IPS-20b (cell line): ENCODE measurements around the gene TNXB.
A peak's percentile ranks its signal among the peaks of the same experiment; 100 is the strongest.
"Not testable (repeated sequence)": the region's sequence is repeated elsewhere in the genome, so short reads cannot be mapped to it uniquely, and the experiment has no call there.

Experiments
- H3K27ac ChIP-seq: one replicate; pipeline ENCODE4 v1.5.1; 2013; ENCODE audit warnings: low read length
- H3K27me3 ChIP-seq: 2 replicates; pipeline ENCODE4 v1.6.1; 2013; ENCODE audit warnings: mild to moderate bottlenecking, low read length, inconsistent platforms; ENCODE audit not compliant: insufficient read depth
- H3K36me3 ChIP-seq: 2 replicates; pipeline ENCODE4 v1.6.1; 2013; ENCODE audit warnings: low read depth, mild to moderate bottlenecking, inconsistent platforms, low read length, moderate library complexity; ENCODE audit not compliant: insufficient read depth
- H3K4me1 ChIP-seq: 2 replicates; pipeline ENCODE4 v1.6.1; 2013; ENCODE audit warnings: mild to moderate bottlenecking, control low read depth, inconsistent platforms, low read length, moderate library complexity; ENCODE audit not compliant: insufficient read depth
- H3K4me3 ChIP-seq: 2 replicates; pipeline ENCODE4 v1.5.1; 2013; ENCODE audit warnings: mild to moderate bottlenecking, low read length, inconsistent platforms
- H3K9ac ChIP-seq: 2 replicates; pipeline ENCODE4 v1.6.1; 2013; ENCODE audit warnings: low read depth, mild to moderate bottlenecking, inconsistent platforms, low read length, moderate library complexity
- H3K9me3 ChIP-seq: 2 replicates; pipeline ENCODE4 v1.6.1; 2013; ENCODE audit warnings: mild to moderate bottlenecking, low read depth, low read length, inconsistent platforms; ENCODE audit not compliant: insufficient read depth

Gene TNXB

GRCh38 chr6:32149092-32149755 is 40.1 kb upstream of the TNXB start:
- H3K4me1 ChIP-seq, result peaks cover 29% of the 10 kb centered on the region
- no peak overlapping the region for H3K27ac ChIP-seq
- H3K9ac ChIP-seq, result no peak overlapping the region
- no peaks in the 10 kb centered on the region for H3K9me3 ChIP-seq
- H3K4me3 ChIP-seq, result no peak overlapping the region
- peaks cover 35% of the 10 kb centered on the region for H3K27me3 ChIP-seq
- H3K36me3 ChIP-seq, result no peaks in the 10 kb centered on the region

- peaks cover 35% of the 10 kb centered on the region for H3K27me3 ChIP-seq
- H3K4me1 ChIP-seq, result peaks cover 29% of the 10 kb centered on the region
- no peaks in the 10 kb centered on the region for H3K9me3 ChIP-seq
- H3K36me3 ChIP-seq, result no peaks in the 10 kb centered on the region
- H3K4me3 ChIP-seq, result no peak overlapping the region
- no peak overlapping the region for H3K27ac ChIP-seq
- no peak overlapping the region for H3K9ac ChIP-seq
Measured at GRCh38 chr6:32148289-32149091, 39.4 kb upstream of the TNXB start.

GRCh38 chr6:32147401-32148132 is 38.4 kb upstream of the TNXB start:
- Histone ChIP-seq H3K9ac (no peak overlapping the region), H3K27ac (no peak overlapping the region), H3K9me3 (no peaks in the 10 kb centered on the region), H3K27me3 (peaks cover 28% of the 10 kb centered on the region), H3K4me3 (no peak overlapping the region), H3K4me1 (peaks cover 22% of the 10 kb centered on the region), H3K36me3 (no peaks in the 10 kb centered on the region)

- Histone ChIP-seq H3K9me3 (no peaks in the 10 kb centered on the region), H3K27ac (no peak overlapping the region), H3K9ac (peak overlapping the region; percentile 35; the same call in 1 of the 2 replicates)
Measured at GRCh38 chr6:32146687-32147086, 37.5 kb upstream of the TNXB start.

GRCh38 chr6:32146287-32146686 is 37.1 kb upstream of the TNXB start:
- no peak overlapping the region for H3K4me3 ChIP-seq
- H3K36me3 ChIP-seq, result no peaks in the 10 kb centered on the region
- no peak overlapping the region for H3K27ac ChIP-seq
- H3K4me1 ChIP-seq, result peaks cover 14% of the 10 kb centered on the region
- peak overlapping the region; percentile 35; the same call in 1 of the 2 replicates for H3K9ac ChIP-seq
- peaks cover 18% of the 10 kb centered on the region for H3K27me3 ChIP-seq
- H3K9me3 ChIP-seq, result no peaks in the 10 kb centered on the region

More at GRCh38 chr6:32146687-32147086, 37.5 kb upstream of the TNXB start:
- Histone ChIP-seq H3K27me3 (peaks cover 21% of the 10 kb centered on the region), H3K4me3 (no peak overlapping the region), H3K4me1 (peaks cover 16% of the 10 kb centered on the region), H3K36me3 (no peaks in the 10 kb centered on the region)

- not testable (repeated sequence) for H3K9me3 ChIP-seq, H3K27me3 ChIP-seq, H3K36me3 ChIP-seq, H3K4me3 ChIP-seq, H3K27ac ChIP-seq, H3K9ac ChIP-seq
- peaks cover 11% of the 10 kb centered on the region; the same call in 1 of the 2 replicates for H3K4me1 ChIP-seq
Measured at GRCh38 chr6:32144238-32144637, 35.1 kb upstream of the TNXB start.

DNA sequence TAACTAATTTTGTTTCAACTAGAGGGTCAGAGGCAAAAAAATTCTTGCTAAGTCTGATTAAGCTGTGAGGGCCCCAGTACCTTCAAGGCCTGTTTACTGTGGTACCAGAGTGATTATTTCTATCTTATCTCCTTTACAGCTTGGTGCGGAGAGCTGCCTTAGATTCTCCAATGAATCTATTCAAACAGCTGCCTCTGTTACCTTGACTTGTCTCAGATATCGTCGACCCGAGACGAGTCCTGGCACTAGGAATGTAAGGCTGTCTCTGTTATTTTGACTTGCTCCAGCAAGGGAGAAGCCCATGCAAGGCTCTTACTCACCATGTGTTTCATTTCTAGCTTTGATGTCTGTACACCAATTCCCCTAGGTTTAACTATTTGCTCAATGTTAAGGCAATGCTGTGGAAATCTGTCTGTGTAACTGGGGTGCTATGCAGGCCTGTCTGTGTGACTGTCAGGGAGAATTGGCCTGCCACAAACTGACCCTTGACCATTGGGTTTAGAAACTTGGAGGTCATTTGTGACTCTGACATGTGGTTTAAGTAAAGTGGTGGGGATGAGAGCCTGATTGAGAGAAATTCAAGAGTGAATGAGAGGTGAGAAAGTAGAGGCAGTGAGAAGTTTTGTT is 31.4 kb upstream of the TNXB start:
- Histone ChIP-seq H3K4me3 (no peak overlapping the region), H3K9ac (no peak overlapping the region), H3K27me3 (no peaks in the 10 kb centered on the region), H3K9me3 (no peaks in the 10 kb centered on the region), H3K36me3 (no peaks in the 10 kb centered on the region), H3K4me1 (no peaks in the 10 kb centered on the region; the same call in 1 of the 2 replicates), H3K27ac (no peak overlapping the region)

GRCh38 chr6:32139590-32139989 is 30.5 kb upstream of the TNXB start:
- no peaks in the 10 kb centered on the region; the same call in 1 of the 2 replicates for H3K27me3 ChIP-seq
- H3K36me3 ChIP-seq, result no peaks in the 10 kb centered on the region
- no peaks in the 10 kb centered on the region for H3K4me1 ChIP-seq
- no peak overlapping the region for H3K4me3 ChIP-seq
- H3K27ac ChIP-seq, result no peak overlapping the region
- H3K9ac ChIP-seq, result no peak overlapping the region
- no peaks in the 10 kb centered on the region for H3K9me3 ChIP-seq

- Histone ChIP-seq H3K36me3 (no peaks in the 10 kb centered on the region), H3K9ac (no peak overlapping the region), H3K4me1 (no peaks in the 10 kb centered on the region), H3K27ac (no peak overlapping the region), H3K9me3 (no peaks in the 10 kb centered on the region), H3K4me3 (no peak overlapping the region), H3K27me3 (no peaks in the 10 kb centered on the region; the same call in 1 of the 2 replicates)
Measured at GRCh38 chr6:32137454-32137853, 28.3 kb upstream of the TNXB start.

DNA sequence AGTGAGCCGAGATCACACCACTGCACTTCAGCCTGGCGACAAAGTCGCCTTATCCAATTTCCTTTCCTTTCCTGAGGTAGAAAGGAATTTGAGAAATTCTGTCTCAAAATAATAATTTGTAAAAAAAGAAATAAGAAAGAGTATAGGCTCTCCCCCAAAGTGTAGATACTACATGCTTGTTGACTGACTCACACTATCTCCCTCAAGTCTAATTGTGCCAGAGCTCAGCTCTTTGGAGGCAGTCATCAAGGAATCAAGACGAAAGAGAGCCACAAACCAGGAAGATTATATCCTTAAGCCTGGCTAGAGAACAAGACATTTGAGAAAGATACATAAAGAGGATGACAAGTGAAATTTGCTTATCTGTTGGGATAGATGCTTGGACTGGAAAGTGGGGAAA is 24.6 kb upstream of the TNXB start:
- Histone ChIP-seq H3K9ac (no peak overlapping the region), H3K27me3 (no peaks in the 10 kb centered on the region; the same call in 1 of the 2 replicates), H3K4me3 (no peak overlapping the region), H3K4me1 (peaks cover 2% of the 10 kb centered on the region; the same call in 1 of the 2 replicates), H3K9me3 (no peaks in the 10 kb centered on the region), H3K27ac (no peak overlapping the region), H3K36me3 (no peaks in the 10 kb centered on the region)

GRCh38 chr6:32132110-32132509 is 23.0 kb upstream of the TNXB start:
- Histone ChIP-seq H3K9ac (no peak overlapping the region), H3K27me3 (no peaks in the 10 kb centered on the region; the same call in 1 of the 2 replicates), H3K27ac (no peak overlapping the region), H3K4me1 (peaks cover 6% of the 10 kb centered on the region; the same call in 1 of the 2 replicates), H3K4me3 (no peak overlapping the region), H3K9me3 (no peaks in the 10 kb centered on the region), H3K36me3 (no peaks in the 10 kb centered on the region)
